Spinal cord (tissue), 10 donors: ENCODE results near the gene LIF. TPM values are rescaled to one million over a fixed set of nuclear protein-coding genes. Genes with fewer than 3 reads are reported as not detected.
"Not testable (repeated sequence)": the region's sequence is repeated elsewhere in the genome, so short reads cannot be mapped to it uniquely, and the experiment has no call there.

Experiments
- DNase-seq, 6 donors: peaks; one replicate each; pipeline versions ENCODE4 v3.0.0 to v3.0.0-alpha.2; 2013 to 2015; ENCODE audit warnings: low spot score in 6 of 6, low read depth in 4 of 6
- H3K27ac ChIP-seq: one replicate; pipeline ENCODE4 v1.5.1; 2013; ENCODE audit warnings: low read depth, low read length, control low read depth
- H3K27me3 ChIP-seq: one replicate; pipeline ENCODE4 v1.6.1; 2013; ENCODE audit warnings: low read length; ENCODE audit not compliant: control insufficient read depth, insufficient read depth
- H3K36me3 ChIP-seq: one replicate; pipeline ENCODE4 v1.6.1; 2013; ENCODE audit warnings: low read length; ENCODE audit not compliant: control insufficient read depth, insufficient read depth
- H3K4me1 ChIP-seq: one replicate; pipeline ENCODE4 v1.6.1; 2013; ENCODE audit warnings: low read length; ENCODE audit not compliant: control insufficient read depth, insufficient read depth
- H3K4me3 ChIP-seq: one replicate; pipeline ENCODE4 v1.5.1; 2013; ENCODE audit warnings: low read depth, low read length, control low read depth
- H3K9me3 ChIP-seq: one replicate; pipeline ENCODE4 v1.6.1; 2013; ENCODE audit warnings: low read length; ENCODE audit not compliant: control insufficient read depth, insufficient read depth
- WGBS: methylation state at CpG from one replicate; pipeline ENCODE4 v1.1.5; 2013; ENCODE audit warnings: missing lambda C conversion rate; ENCODE audit not compliant: insufficient coverage; 5-methylcytosine and 5-hydroxymethylcytosine counted together
- polyA plus RNA-seq, 2 donors: library from polyadenylated mRNA; unstranded; fragments of 120-200 nt; gene quantifications; one replicate each; pipeline ENCODE4 v1.2.1, GENCODE V29; 2013; ENCODE audit not compliant: insufficient read length in 2 of 2
- total RNA-seq, 2 donors: library from RNA; depleted of rRNA in 1 of 2; stranded (reverse); fragments of 120-200 nt in 1 of 2; fragments of >200 nt in 1 of 2; gene quantifications; one replicate each; pipeline versions ENCODE4 v1.2.3 to v1.2.4, GENCODE V29; 2013 to 2014
- donor health status: healthy.

The LIF gene
- total and polyA plus RNA-seq, 4 donors: 0.20 to 0.84 (median 0.53) TPM

GRCh38 chr22:30204742-30205111 is 41.8 kb downstream of the LIF start:
- peaks cover 55% of the 10 kb centered on the region for H3K4me1 ChIP-seq
- H3K9me3 ChIP-seq: no peaks in the 10 kb centered on the region
- no peak overlapping the region for H3K4me3 ChIP-seq
- peak in 2 of 6 donors; percentile 62 to 77 for DNase-seq
- no peaks in the 10 kb centered on the region for H3K27me3 ChIP-seq
- no peaks in the 10 kb centered on the region for H3K36me3 ChIP-seq
- 21% methylated on average over 7 of the region's 10 CpGs for WGBS
- H3K27ac ChIP-seq: peak overlapping the region; percentile 69

GRCh38 chr22:30204015-30204741 is 42.4 kb downstream of the LIF start:
- Histone ChIP-seq H3K4me1 (peaks cover 50% of the 10 kb centered on the region), H3K9me3 (no peaks in the 10 kb centered on the region), H3K27ac (peak overlapping the region; percentile 69), H3K27me3 (no peaks in the 10 kb centered on the region), H3K36me3 (no peaks in the 10 kb centered on the region), H3K4me3 (no peak overlapping the region)
- DNase-seq: no peak
- WGBS: 90% methylated on average over 6 of the region's 7 CpGs

- peak in 2 of 6 donors; percentile 26 to 54 for DNase-seq
- H3K27me3 ChIP-seq: no peaks in the 10 kb centered on the region
- H3K36me3 ChIP-seq: no peaks in the 10 kb centered on the region
- WGBS: 55% methylated on average over 7 of the region's 9 CpGs
- peaks cover 39% of the 10 kb centered on the region for H3K4me1 ChIP-seq
- no peaks in the 10 kb centered on the region for H3K9me3 ChIP-seq
- peak overlapping the region; percentile 79 for H3K27ac ChIP-seq
- no peak overlapping the region for H3K4me3 ChIP-seq
Measured at GRCh38 chr22:30202531-30203006, 44.0 kb downstream of the LIF start.

- DNase-seq: no peak
- WGBS: 100% methylated on average over 2 of the region's 3 CpGs
- Histone ChIP-seq H3K9me3 (no peaks in the 10 kb centered on the region), H3K27me3 (no peaks in the 10 kb centered on the region), H3K4me3 (no peak overlapping the region), H3K36me3 (no peaks in the 10 kb centered on the region), H3K4me1 (peaks cover 33% of the 10 kb centered on the region), H3K27ac (peak overlapping the region; percentile 79)
Measured at GRCh38 chr22:30201945-30202344, 44.6 kb downstream of the LIF start.

- not testable (repeated sequence) for H3K9me3 ChIP-seq, H3K27me3 ChIP-seq, DNase-seq, H3K27ac ChIP-seq, H3K36me3 ChIP-seq, H3K4me3 ChIP-seq
- 87% methylated on average over 10 of the region's 10 CpGs for WGBS
- peaks cover 36% of the 10 kb centered on the region for H3K4me1 ChIP-seq
Measured at GRCh38 chr22:30200905-30201304, 45.7 kb downstream of the LIF start.

- H3K4me3 ChIP-seq: no peak overlapping the region
- no peaks in the 10 kb centered on the region for H3K27me3 ChIP-seq
- no peaks in the 10 kb centered on the region for H3K36me3 ChIP-seq
- 84% methylated on average over 3 of the region's 4 CpGs for WGBS
- H3K27ac ChIP-seq: no peak overlapping the region
- H3K9me3 ChIP-seq: no peaks in the 10 kb centered on the region
- no peak for DNase-seq
- H3K4me1 ChIP-seq: peaks cover 16% of the 10 kb centered on the region
Measured at GRCh38 chr22:30198921-30199320, 47.6 kb downstream of the LIF start.

- DNase-seq: no peak
- H3K4me3 ChIP-seq: no peak overlapping the region
- H3K27ac ChIP-seq: peak overlapping the region; percentile 88
- 85% methylated on average over 3 of the region's 5 CpGs for WGBS
- H3K4me1 ChIP-seq: peaks cover 16% of the 10 kb centered on the region
- H3K36me3 ChIP-seq: no peaks in the 10 kb centered on the region
- H3K9me3 ChIP-seq: no peaks in the 10 kb centered on the region
- no peaks in the 10 kb centered on the region for H3K27me3 ChIP-seq
Measured at GRCh38 chr22:30198152-30198825, 48.3 kb downstream of the LIF start.

GRCh38 chr22:30197389-30197788 is 49.2 kb downstream of the LIF start:
- no peaks in the 10 kb centered on the region for H3K9me3 ChIP-seq
- no peaks in the 10 kb centered on the region for H3K27me3 ChIP-seq
- no peaks in the 10 kb centered on the region for H3K36me3 ChIP-seq
- no peak for DNase-seq
- peaks cover 11% of the 10 kb centered on the region for H3K4me1 ChIP-seq
- H3K27ac ChIP-seq: peak overlapping the region; percentile 88
- no peak overlapping the region for H3K4me3 ChIP-seq

- H3K27ac ChIP-seq: peak overlapping the region; percentile 88
- WGBS: no CpG with 5 or more reads among the region's 2 CpGs
- no peak overlapping the region for H3K4me3 ChIP-seq
Measured at GRCh38 chr22:30196880-30197336, 49.7 kb downstream of the LIF start.

More at GRCh38 chr22:30196880-30197336, 49.7 kb downstream of the LIF start:
- no peaks in the 10 kb centered on the region for H3K36me3 ChIP-seq
- no peak for DNase-seq
- no peaks in the 10 kb centered on the region for H3K9me3 ChIP-seq
- no peaks in the 10 kb centered on the region for H3K27me3 ChIP-seq
- peaks cover 8% of the 10 kb centered on the region for H3K4me1 ChIP-seq
